Amniotic stem cell (primary cell): ENCODE data around the gene SNX3.

Experiments
- DNase-seq: peaks from one replicate; lab custom pipeline; 2025; lab: John Stamatoyannopoulos, UW

SNX3 gene

GRCh38 chr6:108170332-108171290 is 90.2 kb downstream of the SNX3 start:
- no peak for DNase-seq

- no peak for DNase-seq
Measured at GRCh38 chr6:108169464-108170331, 91.1 kb downstream of the SNX3 start.

- DNase-seq, result no peak
Measured at GRCh38 chr6:108168501-108169463, 92.1 kb downstream of the SNX3 start.

GRCh38 chr6:108168090-108168463 is 92.8 kb downstream of the SNX3 start:
- DNase-seq, result no peak

GRCh38 chr6:108167449-108168089 is 93.3 kb downstream of the SNX3 start:
- no peak for DNase-seq

GRCh38 chr6:108166664-108167448 is 94.0 kb downstream of the SNX3 start:
- DNase-seq, result no peak

- no peak for DNase-seq
Measured at GRCh38 chr6:108165714-108166663, 94.9 kb downstream of the SNX3 start, which contains the start of gene NR2E1. Gene NR2E1 (plus strand): TSS chr6:108166022. CDS start chr6:108166766, 744 bp downstream.

- no peak for DNase-seq
Measured at GRCh38 chr6:108164815-108165706, 95.8 kb downstream of the SNX3 start.

GRCh38 chr6:108164543-108164814 is 96.4 kb downstream of the SNX3 start:
- DNase-seq, result no peak

GRCh38 chr6:108163644-108164542 is 96.9 kb downstream of the SNX3 start:
- DNase-seq, result no peak

- DNase-seq, result no peak
Measured at GRCh38 chr6:108163267-108163643, 97.6 kb downstream of the SNX3 start.

- DNase-seq, result no peak
Measured at GRCh38 chr6:108161724-108162282, 99.0 kb downstream of the SNX3 start.
